Upper lobe of left lung (tissue), 4 donors: ENCODE measurements around the gene CPEB3.

Experiments
- EP300 ChIP-seq, 4 donors: sonication (generic); formaldehyde crosslinking; IDR thresholded peaks; one replicate each; pipeline ENCODE4 v1.5.1; 2017; ENCODE audit warnings: antibody characterized with exemption in 4 of 4, control low read depth in 2 of 4
- POLR2A ChIP-seq, 4 donors: fragments of 450-650 bp; IDR thresholded peaks; one replicate each; pipeline ENCODE4 v1.5.1; 2016 to 2017; ENCODE audit warnings: antibody characterized with exemption in 4 of 4, mild to moderate bottlenecking in 2 of 4
- POLR2AphosphoS5 ChIP-seq, 2 donors: sonication (generic); formaldehyde crosslinking; IDR thresholded peaks; one replicate each; pipeline ENCODE4 v1.5.1; 2017; ENCODE audit warnings: antibody characterized with exemption in 2 of 2
- TF ChIP-seq, protein P1 (sequence below), 6 experiments: fragments of 450-650 bp in 4 of 6; fragments of 200-600 bp in 2 of 6; sonication (generic) in 2 of 6; IDR thresholded peaks; one replicate each; pipeline ENCODE4 v1.5.1; 2016 to 2019; ENCODE audit warnings: antibody characterized with exemption in 6 of 6

DNA sequence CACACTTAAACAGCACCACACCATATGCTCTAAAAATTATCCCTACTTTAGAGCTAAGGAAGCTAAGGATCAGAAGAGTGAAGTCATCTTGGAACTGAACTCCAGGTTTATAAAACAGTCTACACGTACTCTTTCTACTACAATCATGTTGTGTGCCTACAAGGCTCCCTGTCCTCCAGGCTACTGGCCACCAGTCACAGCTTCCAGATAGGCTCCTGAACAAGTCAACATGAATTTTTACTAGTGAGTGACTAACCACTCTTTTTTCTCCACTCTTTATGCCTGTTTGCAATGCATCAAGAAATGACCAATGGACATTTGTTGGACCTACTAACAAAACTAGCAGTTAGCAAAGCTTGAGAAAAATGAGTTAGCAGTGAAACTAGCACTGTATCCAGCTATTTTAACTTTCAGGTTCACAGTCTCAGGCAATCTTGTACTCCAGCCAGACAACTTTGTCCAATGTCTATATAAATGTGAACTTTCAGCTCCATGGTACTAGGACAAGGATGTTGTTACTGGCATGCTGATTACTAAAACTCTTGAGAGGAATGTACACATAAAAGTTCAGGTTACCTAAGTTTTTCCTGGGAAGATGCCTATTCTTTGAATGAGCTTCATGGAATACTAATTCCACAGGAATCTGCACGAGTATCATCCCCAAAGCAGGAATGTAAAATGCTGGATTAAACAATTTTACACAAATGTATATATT, 187.3 kb downstream of the CPEB3 start:
- TF ChIP-seq, protein P1, sequence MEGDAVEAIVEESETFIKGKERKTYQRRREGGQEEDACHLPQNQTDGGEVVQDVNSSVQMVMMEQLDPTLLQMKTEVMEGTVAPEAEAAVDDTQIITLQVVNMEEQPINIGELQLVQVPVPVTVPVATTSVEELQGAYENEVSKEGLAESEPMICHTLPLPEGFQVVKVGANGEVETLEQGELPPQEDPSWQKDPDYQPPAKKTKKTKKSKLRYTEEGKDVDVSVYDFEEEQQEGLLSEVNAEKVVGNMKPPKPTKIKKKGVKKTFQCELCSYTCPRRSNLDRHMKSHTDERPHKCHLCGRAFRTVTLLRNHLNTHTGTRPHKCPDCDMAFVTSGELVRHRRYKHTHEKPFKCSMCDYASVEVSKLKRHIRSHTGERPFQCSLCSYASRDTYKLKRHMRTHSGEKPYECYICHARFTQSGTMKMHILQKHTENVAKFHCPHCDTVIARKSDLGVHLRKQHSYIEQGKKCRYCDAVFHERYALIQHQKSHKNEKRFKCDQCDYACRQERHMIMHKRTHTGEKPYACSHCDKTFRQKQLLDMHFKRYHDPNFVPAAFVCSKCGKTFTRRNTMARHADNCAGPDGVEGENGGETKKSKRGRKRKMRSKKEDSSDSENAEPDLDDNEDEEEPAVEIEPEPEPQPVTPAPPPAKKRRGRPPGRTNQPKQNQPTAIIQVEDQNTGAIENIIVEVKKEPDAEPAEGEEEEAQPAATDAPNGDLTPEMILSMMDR (IDR thresholded peaks at IDR 0.05), result no peak
- no peak for TF ChIP-seq POLR2A (IDR thresholded peaks at IDR 0.05)
- TF ChIP-seq EP300 (IDR thresholded peaks at IDR 0.05), result no peak
- no peak for TF ChIP-seq POLR2AphosphoS5 (IDR thresholded peaks at IDR 0.05)
